SK-N-MC (cell line): ENCODE measurements around the gene BDKRB1.

Experiments
- EZH2 ChIP-seq: fragments of 200-600 bp; sonication (generic); IDR thresholded peaks from one replicate; pipeline ENCODE4 v1.6.1; 2017; ENCODE audit warnings: antibody characterized with exemption
- POLR2AphosphoS5 ChIP-seq: IDR thresholded peaks from 2 replicates; pipeline ENCODE4 v1.6.1; 2012; ENCODE audit warnings: mild to moderate bottlenecking, low read depth, low read length, borderline replicate concordance

GRCh38 chr14:96264853-96265252, 8.8 kb downstream of the BDKRB1 start:
- TF ChIP-seq EZH2 (no peak), POLR2AphosphoS5 (no peak)
